ENCODE measurements around the gene DENND1A. TPM values are rescaled to one million over a fixed set of nuclear protein-coding genes. Genes with fewer than 3 reads are reported as not detected.
A peak's percentile ranks its signal among the peaks of the same experiment; 100 is the strongest.
"Not testable (repeated sequence)": the region's sequence is repeated elsewhere in the genome, so short reads cannot be mapped to it uniquely, and the experiment has no call there.

Gene DENND1A
- total RNA-seq, 1 donor from 2014 or later: 37.3 TPM

GRCh38 chr9:123741214-123741613 lies 188.7 kb downstream of the DENND1A start:
- H3K4me3 ChIP-seq: no peak overlapping the region
- peak overlapping the region in 1 of 2 donors; percentile 5 for H3K27ac ChIP-seq
- no peak for DNase-seq (ENCODE audit: low spot score in 2 of 2)
- no peaks in the 10 kb centered on the region for H3K27me3 ChIP-seq
- no peaks in the 10 kb centered on the region for H3K36me3 ChIP-seq
- intact Hi-C loops (cut with DNase I): no loop called here
- no peaks in the 10 kb centered on the region for H3K9me3 ChIP-seq
- no peak for TF ChIP-seq CTCF (IDR thresholded peaks at IDR 0.05)
- peaks cover 3 to 13% of the 10 kb centered on the region in 2 donors for H3K4me1 ChIP-seq

GRCh38 chr9:123739902-123740301 lies 190.0 kb downstream of the DENND1A start:
- Histone ChIP-seq H3K27me3 (no peaks in the 10 kb centered on the region), H3K36me3 (no peaks in the 10 kb centered on the region), H3K9me3 (no peaks in the 10 kb centered on the region), H3K4me3 (no peak overlapping the region), H3K4me1 (peaks cover 3 to 13% of the 10 kb centered on the region in 2 donors), H3K27ac (no peak overlapping the region)
- TF ChIP-seq CTCF (IDR thresholded peaks at IDR 0.05): no peak
- intact Hi-C loops (cut with DNase I): no loop called here
- no peak for DNase-seq (ENCODE audit: low spot score in 2 of 2)

GRCh38 chr9:123739387-123739786 lies 190.5 kb downstream of the DENND1A start:
- intact Hi-C loops (cut with DNase I): no loop called here
- TF ChIP-seq CTCF (IDR thresholded peaks at IDR 0.05): no peak

GRCh38 chr9:123738648-123739047 lies 191.3 kb downstream of the DENND1A start:
- H3K9me3 ChIP-seq: no peaks in the 10 kb centered on the region
- no peaks in the 10 kb centered on the region for H3K36me3 ChIP-seq
- no peak overlapping the region for H3K4me3 ChIP-seq
- no peak for DNase-seq (ENCODE audit: low spot score in 2 of 2)
- peaks cover 3 to 13% of the 10 kb centered on the region in 2 donors for H3K4me1 ChIP-seq
- no peak overlapping the region for H3K27ac ChIP-seq
- intact Hi-C loops (cut with DNase I): no loop called here
- no peak for TF ChIP-seq CTCF (IDR thresholded peaks at IDR 0.05)
- H3K27me3 ChIP-seq: no peaks in the 10 kb centered on the region

More at GRCh38 chr9:123739387-123739786, 190.5 kb downstream of the DENND1A start:
- Histone ChIP-seq H3K9me3 (no peaks in the 10 kb centered on the region), H3K27ac (no peak overlapping the region), H3K4me1 (peaks cover 3 to 13% of the 10 kb centered on the region in 2 donors), H3K36me3 (no peaks in the 10 kb centered on the region), H3K27me3 (no peaks in the 10 kb centered on the region), H3K4me3 (no peak overlapping the region)
- no peak for DNase-seq (ENCODE audit: low spot score in 2 of 2)

GRCh38 chr9:123735376-123735775 lies 194.6 kb downstream of the DENND1A start:
- H3K4me3 ChIP-seq: no peak overlapping the region
- DNase-seq (ENCODE audit: low spot score in 2 of 2): no peak
- no peak for TF ChIP-seq CTCF (IDR thresholded peaks at IDR 0.05)
- no peaks in the 10 kb centered on the region for H3K36me3 ChIP-seq
- H3K4me1 ChIP-seq: no peaks in the 10 kb centered on the region
- intact Hi-C loops (cut with DNase I): no loop called here
- no peaks in the 10 kb centered on the region for H3K9me3 ChIP-seq
- H3K27ac ChIP-seq: no peak overlapping the region
- H3K27me3 ChIP-seq: no peaks in the 10 kb centered on the region

GRCh38 chr9:123728571-123728970 lies 201.4 kb downstream of the DENND1A start:
- H3K36me3 ChIP-seq; H3K27me3 ChIP-seq; intact Hi-C loops (cut with DNase I); H3K9me3 ChIP-seq; DNase-seq (ENCODE audit: low spot score in 2 of 2); H3K27ac ChIP-seq; H3K4me3 ChIP-seq; H3K4me1 ChIP-seq: not testable (repeated sequence)

Measured in ascending aorta (tissue), 2 donors.